ENCODE data around the gene FOXN1. TPM values are rescaled to one million over a fixed set of nuclear protein-coding genes. Genes with fewer than 3 reads are reported as not detected.

Gene FOXN1
- total and polyA plus RNA-seq, 9 donors = 0.04 to 2.1 (median 0.07) TPM; not detected in 6

GRCh38 chr17:28524476-28525424, 18.6 kb downstream of the FOXN1 start:
- 74% methylated on average over 24 of the region's 25 CpGs for WGBS (ENCODE audit: insufficient coverage)
- Histone ChIP-seq H3K36me3 (ENCODE audit: control insufficient read depth, insufficient read depth, low read length) (no peaks in the 10 kb centered on the region), H3K27me3 (ENCODE audit: control insufficient read depth, insufficient read depth, low read length) (no peaks in the 10 kb centered on the region), H3K4me1 (ENCODE audit: control insufficient read depth, insufficient read depth, low read length) (no peaks in the 10 kb centered on the region), H3K9me3 (replicated peaks; ENCODE audit: control insufficient read depth, low read depth, low read length) (no peaks in the 10 kb centered on the region), H3K4me3 (ENCODE audit: low read length) (no peak overlapping the region), H3K27ac (ENCODE audit: low read length) (no peak overlapping the region)
- DNase-seq = no peak

GRCh38 chr17:28526381-28526780, 20.2 kb downstream of the FOXN1 start:
- peak; percentile 30 for DNase-seq
- Histone ChIP-seq H3K4me1 (ENCODE audit: control insufficient read depth, insufficient read depth, low read length) (no peaks in the 10 kb centered on the region), H3K36me3 (ENCODE audit: control insufficient read depth, insufficient read depth, low read length) (no peaks in the 10 kb centered on the region), H3K4me3 (ENCODE audit: low read length) (no peak overlapping the region), H3K9me3 (replicated peaks; ENCODE audit: control insufficient read depth, low read depth, low read length) (no peaks in the 10 kb centered on the region), H3K27ac (ENCODE audit: low read length) (no peak overlapping the region), H3K27me3 (ENCODE audit: control insufficient read depth, insufficient read depth, low read length) (peaks cover 9% of the 10 kb centered on the region)
- WGBS (ENCODE audit: insufficient coverage) = 65% methylated on average over 8 of the region's 8 CpGs

GRCh38 chr17:28527181-28527681, 21.1 kb downstream of the FOXN1 start:
- Histone ChIP-seq H3K27me3 (ENCODE audit: control insufficient read depth, insufficient read depth, low read length) (peaks cover 12% of the 10 kb centered on the region), H3K36me3 (ENCODE audit: control insufficient read depth, insufficient read depth, low read length) (no peaks in the 10 kb centered on the region), H3K4me3 (ENCODE audit: low read length) (no peak overlapping the region), H3K4me1 (ENCODE audit: control insufficient read depth, insufficient read depth, low read length) (no peaks in the 10 kb centered on the region), H3K27ac (ENCODE audit: low read length) (no peak overlapping the region), H3K9me3 (replicated peaks; ENCODE audit: control insufficient read depth, low read depth, low read length) (no peaks in the 10 kb centered on the region)
- DNase-seq = no peak
- 92% methylated on average over 1 of the region's 2 CpGs for WGBS (ENCODE audit: insufficient coverage)

- Histone ChIP-seq H3K36me3 (ENCODE audit: control insufficient read depth, insufficient read depth, low read length) (no peaks in the 10 kb centered on the region), H3K4me1 (ENCODE audit: control insufficient read depth, insufficient read depth, low read length) (no peaks in the 10 kb centered on the region), H3K4me3 (ENCODE audit: low read length) (no peak overlapping the region), H3K9me3 (replicated peaks; ENCODE audit: control insufficient read depth, low read depth, low read length) (no peaks in the 10 kb centered on the region), H3K27ac (ENCODE audit: low read length) (no peak overlapping the region), H3K27me3 (ENCODE audit: control insufficient read depth, insufficient read depth, low read length) (peaks cover 12% of the 10 kb centered on the region)
- WGBS (ENCODE audit: insufficient coverage) = 100% methylated on average over 2 of the region's 2 CpGs
- DNase-seq = no peak
Measured at GRCh38 chr17:28527859-28528258, 21.7 kb downstream of the FOXN1 start.

- peaks cover 12% of the 10 kb centered on the region for H3K27me3 ChIP-seq (ENCODE audit: control insufficient read depth, insufficient read depth, low read length)
- H3K4me1 ChIP-seq (ENCODE audit: control insufficient read depth, insufficient read depth, low read length) = no peaks in the 10 kb centered on the region
- H3K27ac ChIP-seq (ENCODE audit: low read length) = no peak overlapping the region
- WGBS (ENCODE audit: insufficient coverage) = 45% methylated on average over 5 of the region's 9 CpGs
- no peak for DNase-seq
- no peak overlapping the region for H3K4me3 ChIP-seq (ENCODE audit: low read length)
- H3K9me3 ChIP-seq (replicated peaks; ENCODE audit: control insufficient read depth, low read depth, low read length) = no peaks in the 10 kb centered on the region
- H3K36me3 ChIP-seq (ENCODE audit: control insufficient read depth, insufficient read depth, low read length) = no peaks in the 10 kb centered on the region
Measured at GRCh38 chr17:28528327-28529012, 22.3 kb downstream of the FOXN1 start.

- Histone ChIP-seq H3K9me3 (replicated peaks; ENCODE audit: control insufficient read depth, low read depth, low read length) (no peaks in the 10 kb centered on the region), H3K36me3 (ENCODE audit: control insufficient read depth, insufficient read depth, low read length) (no peaks in the 10 kb centered on the region), H3K4me1 (ENCODE audit: control insufficient read depth, insufficient read depth, low read length) (no peaks in the 10 kb centered on the region), H3K27me3 (ENCODE audit: control insufficient read depth, insufficient read depth, low read length) (peaks cover 12% of the 10 kb centered on the region), H3K4me3 (ENCODE audit: low read length) (no peak overlapping the region), H3K27ac (ENCODE audit: low read length) (no peak overlapping the region)
- no CpG with 5 or more reads among the region's 3 CpGs for WGBS (ENCODE audit: insufficient coverage)
- no peak for DNase-seq
Measured at GRCh38 chr17:28529013-28529400, 22.9 kb downstream of the FOXN1 start.

- H3K27me3 ChIP-seq (ENCODE audit: control insufficient read depth, insufficient read depth, low read length) = peaks cover 12% of the 10 kb centered on the region
- no peak overlapping the region for H3K27ac ChIP-seq (ENCODE audit: low read length)
- DNase-seq = no peak
- WGBS (ENCODE audit: insufficient coverage) = no CpG with 5 or more reads among the region's 4 CpGs
- H3K4me1 ChIP-seq (ENCODE audit: control insufficient read depth, insufficient read depth, low read length) = no peaks in the 10 kb centered on the region
- H3K4me3 ChIP-seq (ENCODE audit: low read length) = no peak overlapping the region
- no peaks in the 10 kb centered on the region for H3K36me3 ChIP-seq (ENCODE audit: control insufficient read depth, insufficient read depth, low read length)
- no peaks in the 10 kb centered on the region for H3K9me3 ChIP-seq (replicated peaks; ENCODE audit: control insufficient read depth, low read depth, low read length)
Measured at GRCh38 chr17:28530250-28530649, 24.1 kb downstream of the FOXN1 start.

- no peaks in the 10 kb centered on the region for H3K36me3 ChIP-seq (ENCODE audit: control insufficient read depth, insufficient read depth, low read length)
- H3K4me1 ChIP-seq (ENCODE audit: control insufficient read depth, insufficient read depth, low read length) = no peaks in the 10 kb centered on the region
- no peak for DNase-seq
- WGBS (ENCODE audit: insufficient coverage) = 50% methylated on average over 4 of the region's 7 CpGs
- H3K9me3 ChIP-seq (replicated peaks; ENCODE audit: control insufficient read depth, low read depth, low read length) = no peaks in the 10 kb centered on the region
- H3K4me3 ChIP-seq (ENCODE audit: low read length) = no peak overlapping the region
- peaks cover 12% of the 10 kb centered on the region for H3K27me3 ChIP-seq (ENCODE audit: control insufficient read depth, insufficient read depth, low read length)
- no peak overlapping the region for H3K27ac ChIP-seq (ENCODE audit: low read length)
Measured at GRCh38 chr17:28530926-28531325, 24.8 kb downstream of the FOXN1 start.

GRCh38 chr17:28532050-28532960, 26.2 kb downstream of the FOXN1 start:
- WGBS (ENCODE audit: insufficient coverage) = 56% methylated on average over 4 of the region's 7 CpGs
- Histone ChIP-seq H3K4me1 (ENCODE audit: control insufficient read depth, insufficient read depth, low read length) (no peaks in the 10 kb centered on the region), H3K27me3 (ENCODE audit: control insufficient read depth, insufficient read depth, low read length) (peaks cover 12% of the 10 kb centered on the region), H3K9me3 (replicated peaks; ENCODE audit: control insufficient read depth, low read depth, low read length) (no peaks in the 10 kb centered on the region), H3K27ac (ENCODE audit: low read length) (no peak overlapping the region), H3K36me3 (ENCODE audit: control insufficient read depth, insufficient read depth, low read length) (no peaks in the 10 kb centered on the region), H3K4me3 (ENCODE audit: low read length) (no peak overlapping the region)
- DNase-seq = no peak
